ENCODE data around the gene POU2AF1. TPM values are rescaled to one million over a fixed set of nuclear protein-coding genes. Genes with fewer than 3 reads are reported as not detected.

Gene POU2AF1
- total and polyA plus RNA-seq, 2 experiments from 2014 or later: not detected

GRCh38 chr11:111336062-111336461 is 43.0 kb downstream of the POU2AF1 start (continued):
- TF ChIP-seq ZNF462 (CRISPR knock-in tag; IDR thresholded peaks at IDR 0.05) (no peak), ZNF331 (CRISPR knock-in tag; IDR thresholded peaks at IDR 0.05; ENCODE audit: low read depth) (no peak), REST (IDR thresholded peaks at IDR 0.05; ENCODE audit: unreplicated experiment) (no peak), EZH2phosphoT487 (IDR thresholded peaks at IDR 0.05; ENCODE audit: unreplicated experiment) (no peak), ZNF114 (CRISPR knock-in tag; IDR thresholded peaks at IDR 0.05) (no peak), STAT1 (IDR thresholded peaks at IDR 0.05; ENCODE audit: unreplicated experiment) (no peak)
- TF ChIP-seq, protein P1, sequence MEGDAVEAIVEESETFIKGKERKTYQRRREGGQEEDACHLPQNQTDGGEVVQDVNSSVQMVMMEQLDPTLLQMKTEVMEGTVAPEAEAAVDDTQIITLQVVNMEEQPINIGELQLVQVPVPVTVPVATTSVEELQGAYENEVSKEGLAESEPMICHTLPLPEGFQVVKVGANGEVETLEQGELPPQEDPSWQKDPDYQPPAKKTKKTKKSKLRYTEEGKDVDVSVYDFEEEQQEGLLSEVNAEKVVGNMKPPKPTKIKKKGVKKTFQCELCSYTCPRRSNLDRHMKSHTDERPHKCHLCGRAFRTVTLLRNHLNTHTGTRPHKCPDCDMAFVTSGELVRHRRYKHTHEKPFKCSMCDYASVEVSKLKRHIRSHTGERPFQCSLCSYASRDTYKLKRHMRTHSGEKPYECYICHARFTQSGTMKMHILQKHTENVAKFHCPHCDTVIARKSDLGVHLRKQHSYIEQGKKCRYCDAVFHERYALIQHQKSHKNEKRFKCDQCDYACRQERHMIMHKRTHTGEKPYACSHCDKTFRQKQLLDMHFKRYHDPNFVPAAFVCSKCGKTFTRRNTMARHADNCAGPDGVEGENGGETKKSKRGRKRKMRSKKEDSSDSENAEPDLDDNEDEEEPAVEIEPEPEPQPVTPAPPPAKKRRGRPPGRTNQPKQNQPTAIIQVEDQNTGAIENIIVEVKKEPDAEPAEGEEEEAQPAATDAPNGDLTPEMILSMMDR (conservative IDR thresholded peaks at IDR 0.05; ENCODE audit: low read depth in 2 of 2): no peak

Data from GM23338 (cell line).